Pancreas (tissue), 10 donors: ENCODE results near the gene P2RX4. TPM values are rescaled to one million over a fixed set of nuclear protein-coding genes. Genes with fewer than 3 reads are reported as not detected.
"Not testable (repeated sequence)": the region's sequence is repeated elsewhere in the genome, so short reads cannot be mapped to it uniquely, and the experiment has no call there.

Experiments
- ATAC-seq, 4 donors: fragments of 200-7000 bp; cut with Tn5 transposase; one replicate each; pipeline versions ENCODE4 v1.8.0 to v1.9.1; 2020; ENCODE audit warnings: mild to moderate bottlenecking in 4 of 4, moderate library complexity in 4 of 4
- DNase-seq, 6 donors: peaks; one replicate each; pipeline ENCODE4 v3.0.0-alpha.2; 2020
- FAIRE-seq: peaks from 2 replicates; lab custom pipeline; 2012; peaks lifted over from hg19 to GRCh38; lab: Jason Lieb, UNC
- H3K27ac ChIP-seq, 4 donors: fragments of 200-600 bp; sonication (generic); 1 replicate in 3 of 4; 2 replicates in 1 of 4; pipeline versions ENCODE4 v1.5.0 to v1.8.0; 2020
- H3K27me3 ChIP-seq, 4 donors: fragments of 200-600 bp; one replicate each; pipeline ENCODE4 v1.8.0; 2021
- H3K36me3 ChIP-seq, 3 donors: fragments of 200-600 bp; sonication (generic) in 1 of 3; one replicate each; pipeline versions ENCODE4 v1.5.0 to v1.8.0; 2020 to 2021
- H3K4me1 ChIP-seq, 3 donors: fragments of 200-600 bp; one replicate each; pipeline ENCODE4 v1.8.0; 2021
- H3K4me3 ChIP-seq, 4 donors: fragments of 200-600 bp; sonication (generic) in 2 of 4; one replicate each; pipeline versions ENCODE4 v1.5.0 to v1.8.0; 2020 to 2021
- H3K9me3 ChIP-seq, 4 donors: fragments of 200-600 bp; one replicate each; pipeline ENCODE4 v1.8.0; 2021
- CTCF ChIP-seq, 4 donors: fragments of 200-600 bp; sonication (generic) in 3 of 4; IDR thresholded peaks; one replicate each; pipeline versions ENCODE4 v1.5.0 to v1.8.0; 2021; ENCODE audit warnings: antibody characterized with exemption in 4 of 4
- WGBS, 2 donors: extraction: QIAGEN DNeasy Blood & Tissue Kit; methylation state at CpG; one replicate each; pipeline ENCODE4 v1.1.7; 2013; 5-methylcytosine and 5-hydroxymethylcytosine counted together
- intact Hi-C, 3 donors: fragments of 100-400 bp; cut with DNase I; formaldehyde crosslinking; loops; one replicate each; pipeline versions ENCODE4 v1.11.1 to v1.14.2; 2022
- polyA plus RNA-seq, 2 donors: library from polyadenylated mRNA; stranded (reverse); fragments of 200-250 nt; gene quantifications; one replicate each; pipeline ENCODE4 v1.2.3, GENCODE V29; 2013
- total RNA-seq, 6 donors: library from RNA; stranded (reverse); fragmentation: NEBNext Ultra II Directional in 4 of 6; extraction: Animal tissue kit (Norgen Biotek cat#: 25700) in 4 of 6; gene quantifications; one replicate each; pipeline versions ENCODE4 v1.2.1 to v1.2.4, GENCODE V29; 2021 to 2023
- donor health status: healthy with polysubstance abuse.
- donor health status: DM: no; HTN: no; CAD: no; lungs with moderate emphysema.
- donor health status: DM: no; HTN: no; CAD: no.
- donor health status: control.
- donor health status: control.
- donor health status: Bipolar disorder and iron deficiency.
- donor health status: DM: yes; HTN: yes; CAD: no.
- donor health status: DM: no; HTN: no; CAD: no.
- donor health status: DM: no; HTN: no; CAD: no.
- donor health status: DM: yes; HTN: yes; CAD: no.

P2RX4 gene
- 10 to 100 TPM; 27.5 to 60.1 (median 33.3) TPM for total RNA-seq
- 10 to 100 TPM; 31.4 to 34.0 TPM for polyA plus RNA-seq

GRCh38 chr12:121209624-121210572, at the start of gene P2RX4:
P2RX4 (plus strand) TSS chr12:121210129; CDS start chr12:121210165, 36 bp downstream.
- peak within 1 kb of the TSS; percentile 89 to 98 (median 93) for H3K27ac ChIP-seq
- 7 to 9% methylated on average over 75 to 97 of the region's 97 CpGs for WGBS, 2 donors
- H3K4me3 ChIP-seq = peak within 1 kb of the TSS; percentile 61 to 89 (median 76)
- ATAC-seq = peak; percentile 86 to 93 (median 90)
- no peaks in the 10 kb centered on the region for H3K27me3 ChIP-seq
- intact Hi-C loops = no loop called here
- H3K9me3 ChIP-seq = no peaks in the 10 kb centered on the region
- H3K36me3 ChIP-seq = no peaks in the 10 kb centered on the region
- no peak for FAIRE-seq
- peaks cover 0 to 16% (median 10%) of the 10 kb centered on the region in 3 donors for H3K4me1 ChIP-seq
- TF ChIP-seq CTCF (IDR thresholded peaks at IDR 0.05) = no peak
- DNase-seq = peak; percentile 80 to 95 (median 90)

- no peaks in the 10 kb centered on the region for H3K4me1 ChIP-seq
- ATAC-seq (no peak), DNase-seq (peak in 1 of 6 donors; percentile 59), FAIRE-seq (no peak)
- no peaks in the 10 kb centered on the region for H3K27me3 ChIP-seq
- intact Hi-C loops = no loop called here
- 86 to 87% methylated on average over 10 of the region's 10 CpGs for WGBS, 2 donors
- no peak for TF ChIP-seq CTCF (IDR thresholded peaks at IDR 0.05)
- no peak overlapping the region for H3K4me3 ChIP-seq
- H3K27ac ChIP-seq = no peak overlapping the region
- H3K9me3 ChIP-seq = no peaks in the 10 kb centered on the region
- H3K36me3 ChIP-seq = no peaks in the 10 kb centered on the region
These were observed 47.5 kb upstream of the P2RX4 start for GRCh38 chr12:121162384-121162783.

DNA sequence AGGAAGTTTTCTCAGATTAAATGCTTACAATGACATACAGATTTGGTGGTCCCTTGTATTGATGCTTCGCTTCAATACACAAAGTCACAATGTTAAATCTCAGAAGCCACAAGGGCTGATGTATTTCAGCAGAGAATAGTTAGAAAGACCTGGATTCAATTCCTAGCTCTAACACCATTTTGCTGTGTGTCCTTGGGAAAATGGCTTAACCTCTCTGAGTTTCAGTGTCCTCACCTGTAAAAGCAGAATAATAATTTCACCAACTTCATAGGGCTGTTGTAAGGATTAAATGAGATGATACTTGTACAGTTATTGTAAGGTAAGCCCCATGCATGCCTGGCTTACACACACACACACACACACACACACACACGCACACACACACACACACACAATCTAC, 46.9 kb upstream of the P2RX4 start:
- FAIRE-seq (no peak), ATAC-seq (no peak), DNase-seq (no peak)
- no peaks in the 10 kb centered on the region for H3K27me3 ChIP-seq
- no peak overlapping the region for H3K4me3 ChIP-seq
- intact Hi-C loops = no loop called here
- no peaks in the 10 kb centered on the region for H3K36me3 ChIP-seq
- WGBS, 2 donors = 56 to 90% methylated on average over 2 of the region's 2 CpGs
- no peaks in the 10 kb centered on the region for H3K9me3 ChIP-seq
- H3K4me1 ChIP-seq = no peaks in the 10 kb centered on the region
- no peak overlapping the region for H3K27ac ChIP-seq
- TF ChIP-seq CTCF (IDR thresholded peaks at IDR 0.05) = no peak

DNA sequence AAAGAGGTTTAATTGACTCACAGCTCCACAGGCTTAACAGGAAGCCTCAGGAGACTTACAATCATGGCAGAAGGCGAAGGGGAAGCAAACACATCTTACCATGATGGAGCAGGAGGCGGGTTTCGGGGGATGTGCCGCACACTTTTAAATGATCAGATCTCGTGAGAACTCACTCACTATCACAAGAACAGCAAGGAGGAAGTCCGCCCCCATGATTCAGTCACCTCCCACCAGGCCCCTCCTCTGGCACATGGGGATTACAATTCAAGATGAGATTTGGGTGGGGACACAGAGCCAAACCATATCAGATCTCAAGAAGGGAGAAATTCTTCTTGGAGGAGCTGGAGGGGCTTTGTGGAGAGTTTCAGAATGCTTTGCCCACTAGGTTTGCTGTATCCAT, 45.1 kb upstream of the P2RX4 start:
- H3K4me3 ChIP-seq, DNase-seq, FAIRE-seq, ATAC-seq, H3K27me3 ChIP-seq, intact Hi-C loops, H3K9me3 ChIP-seq, H3K4me1 ChIP-seq, H3K36me3 ChIP-seq: not testable (repeated sequence)
- peak overlapping the region in 3 of 4 donors; percentile 33 to 51 (median 44) for H3K27ac ChIP-seq
- WGBS, 2 donors = 92 to 94% methylated on average over 6 of the region's 6 CpGs

GRCh38 chr12:121165316-121165715, 44.6 kb upstream of the P2RX4 start:
- no peak for FAIRE-seq
- TF ChIP-seq CTCF (IDR thresholded peaks at IDR 0.05) = no peak
- peak overlapping the region; percentile 27 to 52 (median 48) for H3K27ac ChIP-seq

More at GRCh38 chr12:121165316-121165715, 44.6 kb upstream of the P2RX4 start:
- Histone ChIP-seq H3K9me3 (no peaks in the 10 kb centered on the region), H3K4me3 (no peak overlapping the region), H3K36me3 (no peaks in the 10 kb centered on the region), H3K4me1 (no peaks in the 10 kb centered on the region), H3K27me3 (no peaks in the 10 kb centered on the region)
- 51 to 59% methylated on average over 9 of the region's 9 CpGs for WGBS, 2 donors
- intact Hi-C loops = no loop called here
- DNase-seq (peak in 2 of 6 donors; percentile 26 to 45), ATAC-seq (peak; percentile 38 to 86 (median 68))
